ENCODE results near the gene ISYNA1.

Gene ISYNA1

DNA sequence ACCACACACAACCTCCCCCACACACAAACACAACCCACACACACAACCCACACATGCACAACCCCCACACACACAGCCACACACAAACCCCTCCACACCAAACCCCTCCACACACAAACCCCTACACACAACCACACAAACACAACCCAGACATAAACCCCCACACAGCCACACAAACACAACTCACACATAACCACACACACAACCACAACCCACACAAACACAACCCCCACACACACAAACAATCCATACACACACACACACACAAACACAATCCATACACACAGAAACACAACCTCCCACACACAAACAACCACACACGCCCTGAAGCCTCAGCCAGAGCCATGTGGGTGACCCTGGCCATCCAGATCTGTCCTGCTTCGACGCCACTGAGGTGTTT, 30.0 kb upstream of the ISYNA1 start:
- no peak for DNase-seq (ENCODE audit: low read depth, low spot score)

DNA sequence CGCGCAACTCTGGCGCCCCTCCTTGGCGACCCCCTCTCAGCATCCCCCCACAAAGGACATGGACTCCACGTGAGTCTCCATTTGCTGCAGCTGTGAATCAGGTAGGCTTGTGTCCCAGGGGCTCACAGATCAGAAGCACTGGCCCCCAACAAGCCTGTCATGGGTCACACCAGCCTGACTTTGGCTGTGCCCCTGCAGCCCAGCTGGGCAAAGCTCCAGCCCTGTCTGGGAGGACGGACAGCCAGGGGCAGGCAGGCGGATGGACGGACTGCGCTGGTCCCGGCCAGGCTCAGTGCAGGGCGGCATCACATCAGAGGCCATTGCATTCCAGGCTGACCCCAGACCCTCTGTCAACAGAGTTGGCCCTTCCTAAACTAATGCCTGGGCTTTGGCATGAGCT, 28.4 kb upstream of the ISYNA1 start:
- DNase-seq (ENCODE audit: low read depth, low spot score) = no peak

- DNase-seq (ENCODE audit: low read depth, low spot score) = no peak
These were observed 28.0 kb upstream of the ISYNA1 start for GRCh38 chr19:18465964-18466339.

DNA sequence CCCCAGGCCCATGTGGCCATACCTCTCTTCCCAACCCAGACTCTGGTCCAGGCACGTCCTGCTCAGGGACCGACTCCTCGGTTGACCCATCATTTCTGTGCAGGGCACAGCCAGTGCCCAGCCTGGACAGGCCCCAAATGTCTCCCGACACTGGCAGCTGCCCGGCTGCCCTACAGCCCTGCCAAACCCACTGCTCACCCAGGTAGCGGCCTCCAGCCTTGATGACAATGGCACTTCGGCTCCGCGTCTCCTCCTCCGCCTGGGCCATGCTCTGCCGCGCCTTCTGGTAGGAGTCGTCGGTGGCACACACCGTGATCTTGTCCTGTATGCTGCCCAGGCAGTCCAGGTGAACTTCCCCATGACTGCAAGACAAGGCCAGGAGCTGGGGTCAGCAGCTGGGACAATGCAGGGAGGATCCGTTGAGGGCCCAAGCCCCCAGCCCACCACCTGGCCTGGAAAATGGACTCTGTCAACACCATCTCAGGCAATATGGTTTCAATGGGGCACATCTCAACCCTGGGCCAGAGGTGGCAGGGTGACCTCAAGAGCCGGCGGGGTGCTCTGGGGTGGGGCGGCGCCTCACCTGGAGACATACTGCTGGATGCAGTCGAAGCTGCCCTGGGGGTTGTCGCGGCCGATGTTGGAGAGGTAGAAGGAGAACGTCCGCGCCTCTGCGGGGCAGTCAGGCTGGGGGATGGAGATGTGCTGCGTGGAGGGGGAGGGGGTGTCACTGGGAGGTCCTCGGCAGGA, 27.5 kb upstream of the ISYNA1 start:
- DNase-seq (ENCODE audit: low read depth, low spot score) = no peak

GRCh38 chr19:18464646-18465045, 26.7 kb upstream of the ISYNA1 start:
- no peak for DNase-seq (ENCODE audit: low read depth, low spot score)

DNA sequence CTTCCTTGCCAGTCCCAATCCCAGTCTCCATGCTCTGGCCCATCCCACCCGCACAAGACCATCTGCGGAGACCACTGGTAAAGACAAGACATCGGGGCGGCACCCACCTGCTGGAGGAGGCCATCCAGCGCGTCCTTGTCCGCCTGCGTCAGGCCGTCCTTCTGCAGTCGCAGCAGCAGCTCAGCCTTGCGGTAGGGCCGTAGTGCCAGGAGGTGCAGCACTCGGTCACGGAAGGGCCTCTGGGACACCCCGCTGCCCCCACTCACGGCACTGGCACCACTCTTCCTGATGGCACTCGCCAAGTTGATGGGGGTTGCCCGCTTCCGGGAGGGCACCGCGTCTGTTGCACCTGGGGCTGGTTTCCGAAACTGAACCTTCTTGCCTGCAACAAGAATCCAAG, 23.5 kb upstream of the ISYNA1 start:
- no peak for DNase-seq (ENCODE audit: low read depth, low spot score)

DNA sequence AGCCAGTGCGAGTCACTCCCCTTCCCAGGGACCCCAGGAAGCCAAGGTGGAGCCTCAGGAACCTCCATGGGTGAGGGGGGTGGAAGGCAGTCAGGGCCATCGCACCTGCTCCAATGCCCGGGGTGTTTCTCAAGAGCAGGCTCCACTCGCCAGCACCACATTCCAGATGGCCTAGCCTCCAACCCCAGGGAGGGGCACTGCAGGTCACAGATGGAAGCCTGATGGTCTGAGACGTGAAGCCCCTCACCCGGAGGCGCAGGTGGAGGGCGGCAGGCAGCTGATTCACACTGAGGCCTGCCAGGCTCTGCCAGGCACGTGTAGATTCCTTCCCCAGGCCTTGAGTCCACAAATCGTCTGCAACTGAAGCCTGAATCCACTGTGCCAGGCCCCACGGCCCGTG, 23.0 kb upstream of the ISYNA1 start:
- no peak for DNase-seq (ENCODE audit: low read depth, low spot score)

DNA sequence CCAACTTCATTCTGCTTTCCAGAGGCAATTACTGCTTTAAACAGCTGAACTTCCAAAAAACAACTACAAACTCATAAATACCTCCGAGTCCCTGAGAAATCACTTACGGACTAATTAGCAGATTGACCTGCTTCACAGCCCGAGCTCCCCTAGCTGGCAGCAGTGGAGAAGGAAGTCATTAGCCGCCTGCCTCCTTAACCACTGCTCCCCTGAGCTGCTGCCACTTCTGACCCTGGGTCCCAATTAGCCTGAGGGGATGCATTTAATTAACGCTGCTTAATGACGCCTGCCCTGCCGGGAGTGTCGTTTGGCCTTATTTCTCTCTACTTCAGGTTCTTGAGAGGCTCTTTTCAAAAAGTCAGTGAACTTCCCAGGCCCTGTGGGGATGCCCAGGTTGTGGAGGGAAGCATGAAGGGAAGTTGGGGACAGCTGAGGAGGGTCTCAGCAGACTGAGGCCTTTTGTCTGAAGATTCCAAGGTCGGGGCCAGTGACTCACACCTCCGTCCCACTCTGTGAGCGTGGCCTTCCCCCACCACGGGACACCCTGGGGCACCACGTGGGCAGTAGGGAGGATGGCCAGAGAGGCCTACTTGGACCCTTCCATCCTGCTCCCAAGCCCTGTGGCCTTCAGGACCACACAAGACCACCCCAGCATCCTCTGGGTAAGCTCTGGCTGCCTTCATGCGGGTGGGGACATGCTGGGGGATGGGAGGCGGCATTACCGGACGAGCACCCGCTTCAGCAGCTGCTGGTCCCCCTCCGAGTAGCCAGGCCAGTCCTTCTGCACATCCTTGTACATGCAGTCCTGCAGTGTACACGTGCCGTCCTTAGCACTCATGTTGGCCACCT, 19.8 kb upstream of the ISYNA1 start:
- no peak for DNase-seq (ENCODE audit: low read depth, low spot score)

DNA sequence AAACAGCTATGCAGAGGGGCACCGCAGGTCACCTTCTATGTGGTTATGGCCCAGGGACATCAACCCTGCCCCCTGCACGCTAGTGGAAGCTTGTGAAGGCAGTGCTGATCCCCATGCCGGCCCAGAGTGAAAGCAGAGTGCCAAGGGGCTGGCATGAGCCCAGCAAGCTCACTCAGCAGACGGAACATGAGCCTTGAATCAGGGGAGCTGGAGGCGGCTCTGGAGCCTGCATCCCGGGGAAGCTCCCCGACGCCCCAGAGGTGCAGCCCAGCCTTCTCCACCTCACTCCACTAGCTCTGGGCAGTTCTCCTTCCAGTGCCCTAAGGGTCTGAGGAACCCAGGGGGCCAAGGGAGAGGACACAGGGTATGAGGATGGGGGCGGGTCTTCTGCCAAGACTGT, 19.0 kb upstream of the ISYNA1 start:
- no peak for DNase-seq (ENCODE audit: low read depth, low spot score)

- DNase-seq (ENCODE audit: low read depth, low spot score) = no peak
These were observed 18.3 kb upstream of the ISYNA1 start for GRCh38 chr19:18456279-18456678.

DNA sequence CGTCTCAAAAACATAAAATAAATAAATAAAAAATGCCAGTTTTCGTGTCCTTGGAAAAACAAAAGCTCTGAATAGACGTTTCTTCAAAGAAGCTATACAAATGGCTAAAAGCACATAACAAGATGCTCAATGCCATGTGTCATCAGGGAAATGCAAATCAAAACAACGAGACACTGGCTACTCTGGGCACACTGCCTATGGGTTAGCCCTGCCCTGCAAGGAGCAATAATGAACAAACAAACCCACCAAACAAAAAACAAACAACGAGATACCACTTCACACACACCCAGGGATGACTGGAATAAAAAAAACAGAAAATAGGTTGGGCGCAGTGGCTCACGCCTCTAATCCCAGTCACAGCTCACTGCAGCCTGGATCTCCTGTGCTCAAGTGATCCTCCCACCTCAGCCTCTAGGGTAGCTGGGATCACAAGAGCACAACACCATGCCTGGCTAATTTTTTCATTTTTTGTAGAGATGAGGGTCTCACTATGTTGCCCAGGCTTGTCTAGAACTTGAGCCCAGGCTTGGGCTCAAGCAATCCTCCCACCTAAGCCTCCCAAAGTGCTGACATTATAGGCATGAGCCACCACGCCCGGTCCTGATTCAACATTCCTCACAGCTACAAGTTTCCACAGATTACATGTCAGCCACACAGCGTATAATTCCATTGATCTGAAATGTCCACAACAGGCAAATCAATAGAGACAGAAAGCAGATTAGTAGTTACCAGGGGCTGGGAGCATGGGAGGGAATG, 15.5 kb upstream of the ISYNA1 start:
- DNase-seq (ENCODE audit: low read depth, low spot score) = no peak

DNA sequence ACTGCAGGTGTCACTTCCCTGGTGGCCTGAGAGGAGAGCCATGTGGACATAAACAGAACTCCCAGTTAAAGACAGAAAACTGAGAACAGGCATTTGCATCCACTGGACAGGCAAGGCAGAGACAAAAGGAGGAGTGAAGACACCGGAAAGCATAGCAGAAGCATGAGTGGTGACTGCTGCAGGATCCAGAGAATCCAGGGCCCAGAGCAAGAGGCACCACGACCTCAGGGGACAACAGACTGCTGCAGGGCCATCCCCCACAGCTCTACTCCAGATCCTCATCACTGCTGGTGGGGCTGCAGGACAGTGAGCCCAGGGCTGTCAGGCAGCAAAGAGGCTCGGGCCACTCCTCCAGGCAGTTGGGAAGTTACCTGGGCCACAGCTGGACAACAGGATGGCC, 14.5 kb upstream of the ISYNA1 start:
- no peak for DNase-seq (ENCODE audit: low read depth, low spot score)

DNA sequence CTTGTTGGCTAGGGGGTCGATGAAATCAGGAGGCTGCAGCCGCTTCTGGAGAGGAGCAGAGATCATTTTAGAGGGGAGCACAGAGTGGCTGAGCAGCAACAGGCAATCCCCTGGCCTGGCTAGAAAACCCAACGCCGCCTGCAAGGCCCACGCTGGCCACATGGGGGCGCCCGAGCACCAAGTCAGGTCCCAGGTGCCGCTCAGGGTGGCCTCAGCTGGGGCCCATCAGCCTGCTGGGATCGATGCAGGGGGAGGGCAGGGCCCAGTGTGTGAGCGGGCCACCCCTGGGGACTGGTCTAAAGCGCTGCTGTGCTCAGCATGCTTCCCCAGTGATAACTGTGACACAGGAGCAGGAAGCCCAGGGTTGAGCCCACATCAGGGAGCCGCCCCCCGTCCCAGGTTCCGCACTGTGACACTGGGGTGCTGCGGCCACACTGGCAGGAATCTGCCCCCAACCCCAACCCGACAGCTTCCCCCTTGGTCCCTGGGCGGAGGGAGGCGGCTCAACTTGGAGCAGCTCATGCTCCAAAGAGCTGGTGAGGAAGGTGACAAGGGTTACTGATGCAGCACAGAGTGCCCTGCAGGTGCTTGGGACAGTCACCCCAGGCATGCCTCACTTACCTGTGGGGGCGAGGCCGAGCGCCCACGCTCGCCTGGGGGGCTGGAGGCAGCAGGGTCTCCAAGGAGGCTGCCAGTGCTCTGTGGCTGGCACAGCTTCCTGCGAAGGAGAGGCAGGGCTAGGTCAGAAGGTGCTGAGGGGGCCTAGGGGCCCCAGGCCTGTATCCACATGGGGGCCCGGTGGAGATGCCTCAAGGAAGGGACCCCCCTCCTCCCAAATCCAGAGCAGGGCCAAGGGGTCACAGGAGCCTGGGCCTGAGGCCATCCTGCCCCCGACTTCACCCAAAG, 13.3 kb upstream of the ISYNA1 start:
- DNase-seq (ENCODE audit: low read depth, low spot score) = no peak

GRCh38 chr19:18450021-18450930, 12.3 kb upstream of the ISYNA1 start:
- no peak for DNase-seq (ENCODE audit: low read depth, low spot score)

GRCh38 chr19:18449552-18449951, 11.6 kb upstream of the ISYNA1 start:
- DNase-seq (ENCODE audit: low read depth, low spot score) = no peak

DNA sequence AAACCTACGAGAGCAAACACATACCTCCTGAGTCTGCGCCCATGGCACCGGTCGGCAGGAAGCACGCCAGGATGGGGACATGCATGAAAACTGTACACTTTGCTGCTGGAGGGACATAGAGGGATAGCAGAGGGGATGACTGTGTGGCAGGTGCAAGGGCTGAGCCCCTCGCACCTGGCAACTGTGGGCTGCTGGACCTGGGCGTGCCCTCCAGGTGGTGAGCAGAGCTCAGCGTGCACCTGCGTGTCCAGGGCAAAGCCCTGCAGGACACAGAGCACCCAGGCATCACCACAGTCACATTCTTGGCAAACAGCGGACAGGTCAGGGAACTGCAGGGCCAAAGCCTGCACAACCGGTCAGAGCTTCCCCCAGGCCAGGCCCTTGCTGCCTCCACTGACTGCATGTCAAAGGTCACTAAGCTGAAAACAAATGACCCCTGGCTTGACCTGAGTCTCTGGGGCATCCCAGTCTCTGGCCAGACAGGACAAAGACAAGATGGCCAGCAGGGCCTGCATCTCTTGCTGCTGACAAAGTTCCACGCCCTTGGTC, 9.0 kb upstream of the ISYNA1 start:
- no peak for DNase-seq (ENCODE audit: low read depth, low spot score)

GRCh38 chr19:18446145-18446810, 8.3 kb upstream of the ISYNA1 start:
- DNase-seq (ENCODE audit: low read depth, low spot score) = no peak

DNA sequence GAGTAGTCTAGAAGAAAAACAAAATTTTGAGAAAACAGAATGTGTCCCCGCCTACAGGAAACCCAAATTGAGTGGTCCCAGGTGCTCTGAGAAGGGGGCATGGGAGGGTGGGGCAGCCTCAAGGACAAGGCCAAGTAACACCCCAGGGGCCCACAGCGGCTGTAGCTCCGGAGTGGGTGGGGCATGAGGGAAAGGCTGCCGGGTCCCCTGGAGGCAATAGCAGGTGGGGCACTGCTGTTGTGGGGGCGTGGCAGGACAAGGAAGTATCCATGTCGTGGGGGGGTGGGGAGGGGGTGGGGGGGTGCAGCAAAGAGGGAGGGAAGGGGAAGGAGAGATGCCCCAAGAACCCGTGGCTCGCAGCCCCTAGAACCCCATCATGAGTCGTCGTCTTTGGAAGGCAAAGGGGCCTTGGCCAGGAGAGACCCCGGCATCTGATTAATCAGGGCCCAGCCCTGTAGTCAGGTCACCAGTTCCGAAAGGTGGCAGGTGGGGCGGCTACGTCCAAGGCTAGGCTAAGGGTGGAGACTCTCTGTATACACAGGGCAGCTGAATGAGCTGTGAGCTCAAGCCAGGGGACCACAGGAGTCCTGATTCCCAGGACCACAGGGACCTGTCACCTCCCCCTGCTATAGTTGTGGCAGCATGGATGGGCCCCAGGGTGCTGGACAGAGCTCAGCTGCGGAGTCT, 7.5 kb upstream of the ISYNA1 start:
- DNase-seq (ENCODE audit: low read depth, low spot score) = no peak

GRCh38 chr19:18444513-18444912, 6.6 kb upstream of the ISYNA1 start:
- DNase-seq (ENCODE audit: low read depth, low spot score) = no peak

Data from iPS DF 19.7 (cell line).